Measurements from ENCODE around the gene EFNA4.
"Not testable (repeated sequence)": the region's sequence is repeated elsewhere in the genome, so short reads cannot be mapped to it uniquely, and the experiment has no call there.

EFNA4 gene

GRCh38 chr1:155086856-155087535 lies 23.5 kb downstream of the EFNA4 start:
- DNase-seq (ENCODE audit: low read depth), result no peak

- DNase-seq (ENCODE audit: low read depth), result peak; percentile 77
Measured at GRCh38 chr1:155091071-155092051, 27.8 kb downstream of the EFNA4 start.

GRCh38 chr1:155092131-155092530 lies 28.6 kb downstream of the EFNA4 start:
- no peak for DNase-seq (ENCODE audit: low read depth)

GRCh38 chr1:155092641-155093040 lies 29.1 kb downstream of the EFNA4 start:
- DNase-seq (ENCODE audit: low read depth), result no peak

- DNase-seq (ENCODE audit: low read depth), result no peak
Measured at GRCh38 chr1:155093911-155094621, 30.5 kb downstream of the EFNA4 start.

- DNase-seq (ENCODE audit: low read depth), result no peak
Measured at GRCh38 chr1:155094622-155094948, 31.0 kb downstream of the EFNA4 start.

GRCh38 chr1:155099331-155099730 lies 35.8 kb downstream of the EFNA4 start:
- no peak for DNase-seq (ENCODE audit: low read depth)

GRCh38 chr1:155103325-155103724 lies 39.8 kb downstream of the EFNA4 start:
- no peak for DNase-seq (ENCODE audit: low read depth)

GRCh38 chr1:155104605-155105534 lies 41.3 kb downstream of the EFNA4 start:
- DNase-seq (ENCODE audit: low read depth), result no peak

- DNase-seq (ENCODE audit: low read depth), result no peak
Measured at GRCh38 chr1:155105604-155106011, 42.1 kb downstream of the EFNA4 start.

GRCh38 chr1:155106862-155107261 lies 43.3 kb downstream of the EFNA4 start:
- DNase-seq (ENCODE audit: low read depth), result no peak

GRCh38 chr1:155107309-155108264 lies 44.0 kb downstream of the EFNA4 start:
- no peak for DNase-seq (ENCODE audit: low read depth)

- DNase-seq (ENCODE audit: low read depth), result no peak
Measured at GRCh38 chr1:155108296-155108695, 44.8 kb downstream of the EFNA4 start.

GRCh38 chr1:155110381-155110780 lies 46.8 kb downstream of the EFNA4 start:
- no peak for DNase-seq (ENCODE audit: low read depth)

- DNase-seq (ENCODE audit: low read depth), result no peak
Measured at GRCh38 chr1:155110826-155111225, 47.3 kb downstream of the EFNA4 start.

GRCh38 chr1:155113450-155113980 lies 50.0 kb downstream of the EFNA4 start:
- no peak for DNase-seq (ENCODE audit: low read depth)

- no peak for DNase-seq (ENCODE audit: low read depth)
Measured at GRCh38 chr1:155116113-155116764, 52.7 kb downstream of the EFNA4 start.

- no peak for DNase-seq (ENCODE audit: low read depth)
Measured at GRCh38 chr1:155117610-155118009, 54.1 kb downstream of the EFNA4 start.

GRCh38 chr1:155118090-155118489 lies 54.5 kb downstream of the EFNA4 start:
- DNase-seq (ENCODE audit: low read depth), result not testable (repeated sequence)

Data from activated T-cell treated with anti-CD3 and anti-CD28 coated beads for 24 hours (primary cell).